Fibroblast of lung (primary cell): ENCODE results near the gene RFX1. TPM values are rescaled to one million over a fixed set of nuclear protein-coding genes. Genes with fewer than 3 reads are reported as not detected.
"Not testable (repeated sequence)": the region's sequence is repeated elsewhere in the genome, so short reads cannot be mapped to it uniquely, and the experiment has no call there.

ENCODE experiments used
- DNase-seq, 2 donors: peaks; one replicate each; pipeline versions ENCODE4 v3.0.0 to v3.0.0-alpha.2; 2010; ENCODE audit warnings: low read depth in 2 of 2
- H2AFZ ChIP-seq: 2 replicates; pipeline ENCODE4 v1.5.1; 2012; ENCODE audit warnings: low read length, control low read depth, inconsistent platforms
- H3K27ac ChIP-seq: 2 replicates; pipeline ENCODE4 v1.5.1; 2011; ENCODE audit warnings: low read length, control low read depth; ENCODE audit not compliant: insufficient read depth
- H3K27me3 ChIP-seq: 2 replicates; pipeline ENCODE4 v1.5.1; 2011; ENCODE audit warnings: mild to moderate bottlenecking, low read length; ENCODE audit not compliant: control insufficient read depth, insufficient read depth
- H3K36me3 ChIP-seq: 2 replicates; pipeline ENCODE4 v1.5.1; 2011; ENCODE audit warnings: low read length; ENCODE audit not compliant: control insufficient read depth, insufficient read depth
- H3K4me1 ChIP-seq: 2 replicates; pipeline ENCODE4 v1.5.1; 2011; ENCODE audit warnings: low read length; ENCODE audit not compliant: control insufficient read depth, insufficient read depth; ENCODE audit errors: extremely low read depth
- H3K4me2 ChIP-seq: 2 replicates; pipeline ENCODE4 v1.5.1; 2011; ENCODE audit warnings: low read length, control low read depth; ENCODE audit not compliant: insufficient read depth; ENCODE audit errors: extremely low read depth
- H3K4me3 ChIP-seq, 4 experiments: fragments of 200-600 bp in 1 of 4; sonication (generic) in 1 of 4; replicated peaks in 1 of 4; 2 replicates each; pipeline ENCODE4 v1.5.1; 2011 to 2016; ENCODE audit warnings: low read length in 4 of 4, low read depth in 3 of 4, mild to moderate bottlenecking in 3 of 4, control low read depth in 2 of 4, inconsistent platforms in 1 of 4, mixed read lengths in 1 of 4; ENCODE audit not compliant: insufficient read depth in 1 of 4; ENCODE audit errors: control extremely low read depth in 1 of 4
- H3K79me2 ChIP-seq: 2 replicates; pipeline ENCODE4 v1.5.1; 2012; ENCODE audit warnings: mild to moderate bottlenecking, low read length, inconsistent platforms; ENCODE audit not compliant: control insufficient read depth, insufficient read depth
- H3K9ac ChIP-seq: 2 replicates; pipeline ENCODE4 v1.5.1; 2011; ENCODE audit warnings: mild to moderate bottlenecking, low read length, control low read depth; ENCODE audit not compliant: insufficient read depth
- H3K9me3 ChIP-seq: 2 replicates; pipeline ENCODE4 v1.5.1; 2012; ENCODE audit warnings: low read depth, low read length; ENCODE audit not compliant: control insufficient read depth, insufficient read depth
- H4K20me1 ChIP-seq: 2 replicates; pipeline ENCODE4 v1.5.1; 2011; ENCODE audit warnings: low read length; ENCODE audit not compliant: control insufficient read depth, insufficient read depth; ENCODE audit errors: extremely low read depth
- CTCF ChIP-seq, 2 donors: IDR thresholded peaks in 1 of 2; conservative IDR thresholded peaks in 1 of 2; 1 replicate in 1 of 2; 2 replicates in 1 of 2; pipeline ENCODE4 v1.5.1; 2011 to 2012; ENCODE audit warnings: low read length in 2 of 2, control low read depth in 1 of 2, inconsistent platforms in 1 of 2, low read depth in 1 of 2, mild to moderate bottlenecking in 1 of 2
- EZH2 ChIP-seq: IDR thresholded peaks from 2 replicates; pipeline ENCODE4 v1.5.1; 2012; ENCODE audit warnings: low read length, control low read depth, mild to moderate bottlenecking; ENCODE audit errors: missing control alignments
- polyA plus RNA-seq, 2 donors: library from polyadenylated mRNA; depleted of rRNA in 1 of 2; stranded (reverse) in 1 of 2; unstranded in 1 of 2; fragments of >200 nt; gene quantifications; 2 replicates each; pipeline ENCODE4 v1.2.1, GENCODE V29; 2011 to 2012; ENCODE audit warnings: missing spikeins in 1 of 2
- total RNA-seq: library from RNA; depleted of rRNA; stranded (reverse); fragments of >200 nt; gene quantifications from 2 replicates; pipeline ENCODE4 v1.2.1, GENCODE V29; 2014

The RFX1 gene
- total and polyA plus RNA-seq, 2 donors (not counting 1 experiment from before 2014, with no cell fraction given) = 0.44 to 2.6 TPM

- DNase-seq = no peak
These were observed 29.7 kb downstream of the RFX1 start for GRCh38 chr19:13976446-13976845.

GRCh38 chr19:13975870-13976269 lies 30.2 kb downstream of the RFX1 start:
- Histone ChIP-seq H4K20me1 (no peaks in the 10 kb centered on the region), H3K4me2 (no peak overlapping the region), H3K4me1 (peaks cover 2% of the 10 kb centered on the region), H3K4me3 (no peak overlapping the region), H3K36me3 (peaks cover 3% of the 10 kb centered on the region), H3K9ac (no peak overlapping the region), H3K27ac (no peak overlapping the region), H3K79me2 (no peaks in the 10 kb centered on the region), H3K9me3 (no peaks in the 10 kb centered on the region), H3K27me3 (no peaks in the 10 kb centered on the region), H2AFZ (no peak overlapping the region)
- DNase-seq = no peak
- no peak for TF ChIP-seq CTCF (conservative IDR thresholded peaks at IDR 0.05 in 1 of 2, IDR thresholded peaks at IDR 0.05 in 1 of 2; ENCODE audit: low read depth in 1 of 2, low read length in 2 of 2)
- TF ChIP-seq EZH2 = no peak

More at GRCh38 chr19:13976446-13976845, 29.7 kb downstream of the RFX1 start:
- H3K36me3 ChIP-seq = peaks cover 3% of the 10 kb centered on the region
- no peaks in the 10 kb centered on the region for H4K20me1 ChIP-seq
- H3K4me3 ChIP-seq = no peak overlapping the region
- no peak overlapping the region for H3K27ac ChIP-seq
- TF ChIP-seq CTCF (conservative IDR thresholded peaks at IDR 0.05 in 1 of 2, IDR thresholded peaks at IDR 0.05 in 1 of 2; ENCODE audit: low read depth in 1 of 2, low read length in 2 of 2) (no peak), EZH2 (no peak)
- H3K4me1 ChIP-seq = peaks cover 2% of the 10 kb centered on the region
- H3K9ac ChIP-seq = no peak overlapping the region
- H3K27me3 ChIP-seq = no peaks in the 10 kb centered on the region
- H3K4me2 ChIP-seq = no peak overlapping the region
- no peaks in the 10 kb centered on the region for H3K79me2 ChIP-seq
- H2AFZ ChIP-seq = no peak overlapping the region
- no peaks in the 10 kb centered on the region for H3K9me3 ChIP-seq

GRCh38 chr19:13974073-13974472 lies 32.0 kb downstream of the RFX1 start:
- H3K9ac ChIP-seq = no peak overlapping the region
- no peak overlapping the region for H2AFZ ChIP-seq
- H3K36me3 ChIP-seq = peaks cover 4% of the 10 kb centered on the region
- no peak for TF ChIP-seq CTCF (conservative IDR thresholded peaks at IDR 0.05 in 1 of 2, IDR thresholded peaks at IDR 0.05 in 1 of 2; ENCODE audit: low read depth in 1 of 2, low read length in 2 of 2)
- no peak for TF ChIP-seq EZH2
- no peak for DNase-seq
- no peaks in the 10 kb centered on the region for H3K79me2 ChIP-seq
- H3K27me3 ChIP-seq = no peaks in the 10 kb centered on the region
- no peak overlapping the region for H3K4me3 ChIP-seq
- no peaks in the 10 kb centered on the region for H3K9me3 ChIP-seq
- no peak overlapping the region for H3K27ac ChIP-seq
- H3K4me1 ChIP-seq = no peaks in the 10 kb centered on the region
- H3K4me2 ChIP-seq = no peak overlapping the region
- no peaks in the 10 kb centered on the region for H4K20me1 ChIP-seq

GRCh38 chr19:13973479-13973878 lies 32.6 kb downstream of the RFX1 start:
- not testable (repeated sequence) for H3K9ac ChIP-seq, H4K20me1 ChIP-seq, H3K79me2 ChIP-seq, H3K4me1 ChIP-seq, H3K9me3 ChIP-seq, H3K27me3 ChIP-seq, H3K27ac ChIP-seq, H2AFZ ChIP-seq, DNase-seq, H3K4me2 ChIP-seq, H3K36me3 ChIP-seq, H3K4me3 ChIP-seq
